Adrenal gland (tissue), 12 donors: ENCODE results near the gene NPAS3. TPM values are rescaled to one million over a fixed set of nuclear protein-coding genes. Genes with fewer than 3 reads are reported as not detected.

Source experiments
- DNase-seq, 7 donors: peaks; one replicate each; pipeline ENCODE4 v3.0.0-alpha.2; 2019 to 2020
- H3K27ac ChIP-seq, 5 donors: fragments of 200-600 bp; sonication (generic) in 4 of 5; 1 replicate in 3 of 5; 2 replicates in 2 of 5; pipeline versions ENCODE4 v1.5.1 to v1.8.0; 2016 to 2020; ENCODE audit warnings: mild to moderate bottlenecking in 1 of 5
- H3K27me3 ChIP-seq: fragments of 200-600 bp; 2 replicates; pipeline ENCODE4 v1.8.0; 2021
- H3K36me3 ChIP-seq, 2 donors: fragments of 200-600 bp; replicated peaks in 1 of 2; 1 replicate in 1 of 2; 2 replicates in 1 of 2; pipeline versions ENCODE4 v1.5.1 to v1.8.0; 2018 to 2022
- H3K4me1 ChIP-seq, 2 donors: fragments of 200-600 bp; replicated peaks in 1 of 2; 1 replicate in 1 of 2; 2 replicates in 1 of 2; pipeline versions ENCODE4 v1.5.1 to v1.8.0; 2018 to 2021
- H3K4me3 ChIP-seq, 4 donors: fragments of 200-600 bp; sonication (generic) in 3 of 4; one replicate each; pipeline ENCODE4 v1.5.1; 2016 to 2018
- H3K9me3 ChIP-seq, 3 donors: fragments of 200-600 bp; sonication (generic) in 1 of 3; replicated peaks in 1 of 3; 1 replicate in 2 of 3; 2 replicates in 1 of 3; pipeline versions ENCODE4 v1.5.1 to v1.8.0; 2016 to 2021
- CTCF ChIP-seq, 6 experiments: fragments of 450-650 bp in 4 of 6; fragments of 200-600 bp in 2 of 6; sonication (generic) in 1 of 6; IDR thresholded peaks; 1 replicate in 5 of 6; 2 replicates in 1 of 6; pipeline versions ENCODE4 v1.5.1 to v1.8.0; 2016 to 2021; ENCODE audit warnings: antibody characterized with exemption in 6 of 6, mild to moderate bottlenecking in 2 of 6, moderate library complexity in 1 of 6
- POLR2A ChIP-seq, 2 donors: fragments of 450-650 bp; IDR thresholded peaks; one replicate each; pipeline ENCODE4 v1.6.1; 2017; ENCODE audit warnings: antibody characterized with exemption in 2 of 2, mild to moderate bottlenecking in 2 of 2, moderate library complexity in 1 of 2
- WGBS, 4 donors: extraction: QIAGEN DNeasy Blood & Tissue Kit in 2 of 4; methylation state at CpG; one replicate each; pipeline versions ENCODE4 v1.1.5 to v1.1.7; 2013 to 2017; 5-methylcytosine and 5-hydroxymethylcytosine counted together
- intact Hi-C, 2 donors: fragments of 100-400 bp; cut with DNase I; formaldehyde crosslinking; loops; one replicate each; pipeline versions ENCODE4 v1.14.1 to v1.15.0; 2022 to 2023
- polyA plus RNA-seq, 3 donors: library from polyadenylated mRNA; stranded (reverse); fragments of 200-250 nt in 2 of 3; fragments of 350-450 nt in 1 of 3; fragmentation: Illumina TruSeq in 1 of 3; extraction: RNeasy Lipid Tissue Mini Kit (QIAGEN cat#74804) in 1 of 3; gene quantifications; one replicate each; pipeline ENCODE4 v1.2.3, GENCODE V29; 2013 to 2014
- total RNA-seq, 9 donors: library from RNA; depleted of rRNA in 4 of 9; stranded (reverse); fragments of >200 nt in 4 of 9; fragments of 120-200 nt in 1 of 9; fragmentation: NEBNext Ultra II Directional in 1 of 9; extraction: Animal tissue kit (Norgen Biotek cat#: 25700) in 1 of 9; gene quantifications; one replicate each; pipeline versions ENCODE4 v1.1.0 to v1.2.4, GENCODE V29; 2013 to 2023
- donor health status: healthy with polysubstance abuse.
- donor health status: Bipolar disorder and iron deficiency.
- donor health status: DM: yes; HTN: yes; CAD: no.
- donor health status: DM: no; HTN: no; CAD: no.
- donor health status: DM: no; HTN: no; CAD: no.
- donor health status: DM: yes; HTN: yes; CAD: no.

Gene NPAS3
- total and polyA plus RNA-seq, 12 donors, result 0.36 to 7.5 (median 1.5) TPM

GRCh38 chr14:33460164-33460563 lies 521.5 kb downstream of the NPAS3 start:
- no peak for DNase-seq
- Histone ChIP-seq H3K4me1 (no peaks in the 10 kb centered on the region), H3K27ac (no peak overlapping the region)

GRCh38 chr14:33461036-33461435 lies 522.4 kb downstream of the NPAS3 start:
- Histone ChIP-seq H3K27ac (no peak overlapping the region), H3K27me3 (no peaks in the 10 kb centered on the region), H3K4me3 (no peak overlapping the region), H3K36me3 (no peaks in the 10 kb centered on the region), H3K9me3 (no peaks in the 10 kb centered on the region), H3K4me1 (no peaks in the 10 kb centered on the region)
- TF ChIP-seq CTCF (IDR thresholded peaks at IDR 0.05) (no peak), POLR2A (IDR thresholded peaks at IDR 0.05) (no peak)
- intact Hi-C loops, result no loop called here
- WGBS, 4 donors, result 85 to 91% (median 90%) methylated on average over 4 of the region's 4 CpGs
- no peak for DNase-seq

More at GRCh38 chr14:33460164-33460563, 521.5 kb downstream of the NPAS3 start:
- no peaks in the 10 kb centered on the region for H3K9me3 ChIP-seq
- H3K36me3 ChIP-seq, result no peaks in the 10 kb centered on the region
- intact Hi-C loops, result no loop called here
- no peaks in the 10 kb centered on the region for H3K27me3 ChIP-seq
- whole genome bisulfite sequencing, 4 donors, result 84 to 100% (median 90%) methylated on average over 1 of the region's 1 CpG
- no peak for TF ChIP-seq POLR2A (IDR thresholded peaks at IDR 0.05)
- TF ChIP-seq CTCF (IDR thresholded peaks at IDR 0.05), result no peak
- no peak overlapping the region for H3K4me3 ChIP-seq

- no peaks in the 10 kb centered on the region for H3K27me3 ChIP-seq
- no peak for TF ChIP-seq POLR2A (IDR thresholded peaks at IDR 0.05)
- intact Hi-C loops, result no loop called here
- H3K27ac ChIP-seq, result no peak overlapping the region
- no peak overlapping the region for H3K4me3 ChIP-seq
- H3K4me1 ChIP-seq, result no peaks in the 10 kb centered on the region
- WGBS, 4 donors, result 92 to 97% (median 96%) methylated on average over 2 of the region's 2 CpGs
- DNase-seq, result no peak
- no peaks in the 10 kb centered on the region for H3K36me3 ChIP-seq
- H3K9me3 ChIP-seq, result no peaks in the 10 kb centered on the region
Observed at GRCh38 chr14:33463731-33464130, 525.1 kb downstream of the NPAS3 start.

GRCh38 chr14:33464254-33464962 lies 525.7 kb downstream of the NPAS3 start:
- Histone ChIP-seq H3K36me3 (no peaks in the 10 kb centered on the region), H3K9me3 (no peaks in the 10 kb centered on the region), H3K27me3 (no peaks in the 10 kb centered on the region), H3K4me3 (no peak overlapping the region), H3K4me1 (no peaks in the 10 kb centered on the region), H3K27ac (no peak overlapping the region)
- WGBS, 4 donors, result 62 to 74% (median 66%) methylated on average over 10 of the region's 10 CpGs
- TF ChIP-seq POLR2A (IDR thresholded peaks at IDR 0.05) (no peak), CTCF (IDR thresholded peaks at IDR 0.05) (no peak)
- intact Hi-C loops, result no loop called here
- DNase-seq, result peak in 1 of 7 donors; percentile 58
